NCI-H2171 (cell line): ENCODE measurements around the gene CPA4.
"Not testable (repeated sequence)": the region's sequence is repeated elsewhere in the genome, so short reads cannot be mapped to it uniquely, and the experiment has no call there.

Source experiments
- DNase-seq: peaks from one replicate; lab custom pipeline; 2025; lab: John Stamatoyannopoulos, UW

The CPA4 gene, protein sequence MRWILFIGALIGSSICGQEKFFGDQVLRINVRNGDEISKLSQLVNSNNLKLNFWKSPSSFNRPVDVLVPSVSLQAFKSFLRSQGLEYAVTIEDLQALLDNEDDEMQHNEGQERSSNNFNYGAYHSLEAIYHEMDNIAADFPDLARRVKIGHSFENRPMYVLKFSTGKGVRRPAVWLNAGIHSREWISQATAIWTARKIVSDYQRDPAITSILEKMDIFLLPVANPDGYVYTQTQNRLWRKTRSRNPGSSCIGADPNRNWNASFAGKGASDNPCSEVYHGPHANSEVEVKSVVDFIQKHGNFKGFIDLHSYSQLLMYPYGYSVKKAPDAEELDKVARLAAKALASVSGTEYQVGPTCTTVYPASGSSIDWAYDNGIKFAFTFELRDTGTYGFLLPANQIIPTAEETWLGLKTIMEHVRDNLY

DNA sequence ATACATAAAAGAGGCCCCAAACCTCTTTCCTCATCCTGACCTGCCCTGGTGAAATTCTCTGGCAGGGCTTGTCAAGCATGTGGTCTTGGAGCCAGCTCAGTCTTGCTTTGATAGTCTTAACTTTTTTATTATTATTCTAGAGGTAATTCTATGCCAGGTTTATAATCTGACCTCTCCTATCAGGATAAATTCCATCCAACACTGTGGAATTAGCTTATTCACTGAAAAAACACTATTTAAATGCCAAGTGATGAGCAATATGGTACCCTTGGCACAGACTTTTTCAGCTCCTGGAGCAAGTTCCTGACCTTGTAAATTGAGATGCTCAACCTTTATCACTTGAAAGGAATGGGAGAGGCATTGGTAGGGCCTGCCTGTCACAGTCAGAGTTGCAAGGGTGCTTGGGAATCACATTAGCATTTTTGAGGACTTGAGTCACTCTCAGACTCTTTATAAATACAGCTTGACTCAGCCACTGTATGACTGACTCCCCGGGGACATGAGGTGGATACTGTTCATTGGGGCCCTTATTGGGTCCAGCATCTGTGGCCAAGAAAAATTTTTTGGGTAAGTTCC is at the start of gene CPA4:
CPA4 (plus strand) TSS at position 480 of the 576 bp plus-strand sequence; CDS start at position 500, 20 bp downstream.
- DNase-seq, result no peak

DNA sequence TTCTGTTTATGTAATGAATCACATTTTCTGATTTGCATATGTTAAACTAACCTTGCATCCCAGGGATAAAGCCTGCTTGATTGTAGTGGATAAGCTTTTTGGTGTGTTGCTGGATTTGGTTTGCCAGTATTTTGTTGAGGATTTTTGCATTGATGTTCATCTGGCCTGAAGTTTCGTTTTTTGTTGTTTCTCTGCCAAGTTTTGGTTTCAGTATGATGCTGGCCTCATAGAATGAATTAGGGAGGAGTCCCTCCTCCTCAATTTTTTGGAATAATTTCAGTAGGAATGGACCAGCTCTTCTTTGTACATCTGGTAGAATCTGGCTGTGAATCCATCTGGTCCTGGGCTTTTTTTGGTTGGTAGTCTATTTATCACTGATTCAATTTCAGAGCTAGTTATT is 49.5 kb upstream of the CPA4 start:
- DNase-seq, result not testable (repeated sequence)

DNA sequence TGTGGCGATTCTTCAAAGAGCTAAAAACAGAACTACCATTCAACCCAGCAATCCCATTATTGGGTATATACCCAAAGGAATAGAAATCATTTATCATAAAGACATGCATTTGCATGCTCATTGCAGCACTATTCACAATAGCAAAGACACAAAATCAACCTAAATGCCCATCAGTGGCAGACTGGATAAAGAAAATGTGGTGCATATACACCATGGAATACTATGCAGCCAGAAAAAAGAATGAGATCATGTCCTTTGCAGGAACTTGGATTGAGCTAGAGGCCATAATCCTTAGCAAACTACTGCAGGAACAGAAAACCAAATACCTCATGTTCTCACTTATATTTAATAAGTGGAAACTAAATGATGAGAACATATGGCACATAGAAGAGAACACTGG is 46.5 kb upstream of the CPA4 start:
- not testable (repeated sequence) for DNase-seq

DNA sequence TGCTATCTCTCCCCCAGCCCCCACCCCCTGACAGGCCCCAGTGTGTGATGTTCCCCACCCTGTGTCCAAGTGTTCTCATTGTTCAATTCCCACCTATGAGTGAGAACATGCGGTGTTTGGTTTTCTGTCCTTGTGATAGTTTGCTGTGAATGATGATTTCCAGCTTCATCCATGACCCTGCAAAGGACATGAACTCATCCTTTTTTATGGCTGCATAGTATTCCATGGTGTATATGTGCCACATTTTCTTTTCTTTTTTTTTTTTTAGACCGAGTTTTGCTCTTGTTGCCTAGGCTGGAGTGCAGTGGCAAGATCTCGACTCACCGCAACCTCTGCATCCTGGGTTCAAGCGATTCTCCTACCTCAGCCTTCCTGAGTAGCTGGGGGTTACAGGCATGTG is 44.1 kb upstream of the CPA4 start:
- not testable (repeated sequence) for DNase-seq

DNA sequence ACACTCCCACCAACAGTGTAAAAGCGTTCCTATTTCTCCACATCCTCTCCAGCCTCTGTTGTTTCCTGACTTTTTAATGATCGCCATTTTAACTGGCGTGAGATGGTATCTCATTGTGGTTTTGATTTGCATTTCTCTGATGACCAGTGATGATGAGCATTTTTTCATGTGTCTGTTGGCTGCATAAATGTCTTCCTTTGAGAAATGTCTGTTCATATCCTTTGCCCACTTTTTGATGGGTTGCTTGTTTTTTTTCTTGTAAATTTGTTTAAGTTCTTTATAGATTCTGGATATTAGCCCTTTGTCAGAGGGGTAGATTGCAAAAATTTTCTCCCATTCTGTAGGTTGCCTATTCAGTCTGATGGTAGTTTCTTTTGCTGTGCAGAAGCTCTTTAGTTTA is 43.3 kb upstream of the CPA4 start:
- not testable (repeated sequence) for DNase-seq

DNA sequence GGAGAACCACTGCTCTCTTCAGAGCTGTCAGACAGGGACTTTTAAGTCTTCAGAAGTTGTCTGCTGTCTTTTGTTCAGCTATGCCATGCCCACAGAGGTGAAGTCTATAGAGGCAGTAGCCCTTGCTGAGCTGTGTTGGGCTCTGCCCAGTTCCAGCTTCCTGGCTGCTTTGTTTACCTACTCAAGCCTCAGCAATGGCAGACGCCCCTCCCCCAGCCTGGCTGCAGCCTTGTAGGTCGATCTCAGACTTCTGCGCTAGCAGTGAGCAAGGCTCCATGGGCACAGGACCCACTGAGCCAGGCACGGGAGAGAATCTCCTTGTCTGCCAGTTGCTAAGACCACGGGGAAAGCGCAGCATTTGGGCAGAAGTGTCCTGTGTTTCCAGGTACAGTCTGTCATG is 38.4 kb upstream of the CPA4 start:
- no peak for DNase-seq

DNA sequence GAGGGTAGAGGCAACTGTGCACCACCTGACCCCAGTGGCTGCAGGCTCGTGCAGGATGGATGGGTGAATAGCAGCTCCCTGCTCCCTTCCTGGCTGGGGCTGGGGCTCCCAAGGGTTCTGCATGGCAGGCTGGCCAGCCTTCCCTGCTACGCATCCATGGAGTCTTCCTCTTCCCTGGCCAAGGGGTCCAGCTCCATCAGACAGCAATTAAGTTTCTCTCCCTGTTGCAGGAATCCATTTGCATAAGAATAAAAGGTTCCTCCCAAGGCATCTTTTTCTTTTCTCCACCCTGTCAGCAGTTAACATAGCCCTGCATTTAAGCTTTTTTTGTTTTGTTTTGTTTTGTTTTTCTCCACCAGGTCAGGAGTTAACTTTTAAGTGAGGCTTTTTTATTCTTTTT is 36.3 kb upstream of the CPA4 start:
- no peak for DNase-seq

DNA sequence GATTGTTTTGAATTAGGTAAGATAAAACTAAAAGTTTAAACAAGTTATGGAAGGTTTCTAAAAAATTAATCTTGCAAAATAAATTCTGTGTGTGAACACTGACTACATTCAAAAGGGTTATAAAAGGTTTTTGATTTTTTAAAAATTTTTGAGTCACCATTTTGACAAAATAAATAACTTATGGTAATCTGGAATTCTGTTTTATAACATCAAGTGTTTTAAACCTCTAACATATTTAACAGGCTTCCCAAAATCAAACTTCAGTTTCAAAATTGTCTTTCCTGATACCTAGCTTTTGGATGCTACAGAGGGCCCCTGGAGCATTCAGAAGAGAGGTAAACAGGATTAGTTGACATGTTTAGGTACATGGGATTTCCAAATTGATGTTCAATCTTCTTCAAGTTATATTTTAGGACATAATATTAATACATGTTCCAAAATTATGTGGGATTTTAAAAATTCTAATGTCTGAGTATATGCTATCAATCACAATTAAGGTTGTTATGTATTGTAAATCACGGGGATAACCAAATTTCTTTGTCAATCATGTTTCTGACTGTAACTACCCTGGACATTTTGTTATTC is 34.4 kb upstream of the CPA4 start:
- no peak for DNase-seq

DNA sequence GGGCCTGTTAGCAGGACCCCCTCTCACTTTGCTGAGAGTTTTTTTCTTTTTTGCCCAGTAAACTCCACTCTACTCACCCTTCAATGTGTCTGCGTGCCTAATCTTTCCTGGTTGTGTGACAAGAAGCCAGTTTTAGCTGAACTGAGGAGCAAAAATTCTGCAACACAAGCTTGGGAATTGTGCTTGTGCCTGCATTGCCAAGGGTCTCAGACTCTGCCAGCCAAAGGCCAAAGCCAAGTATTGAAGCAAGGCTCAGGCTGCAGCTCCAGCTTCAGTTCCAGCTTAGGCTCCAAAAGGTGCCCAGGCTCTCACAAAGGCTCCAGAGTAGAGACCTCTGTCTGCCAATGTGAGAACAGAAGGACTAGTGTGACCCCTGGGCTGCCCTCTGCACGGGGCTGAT is 30.5 kb upstream of the CPA4 start:
- no peak for DNase-seq

DNA sequence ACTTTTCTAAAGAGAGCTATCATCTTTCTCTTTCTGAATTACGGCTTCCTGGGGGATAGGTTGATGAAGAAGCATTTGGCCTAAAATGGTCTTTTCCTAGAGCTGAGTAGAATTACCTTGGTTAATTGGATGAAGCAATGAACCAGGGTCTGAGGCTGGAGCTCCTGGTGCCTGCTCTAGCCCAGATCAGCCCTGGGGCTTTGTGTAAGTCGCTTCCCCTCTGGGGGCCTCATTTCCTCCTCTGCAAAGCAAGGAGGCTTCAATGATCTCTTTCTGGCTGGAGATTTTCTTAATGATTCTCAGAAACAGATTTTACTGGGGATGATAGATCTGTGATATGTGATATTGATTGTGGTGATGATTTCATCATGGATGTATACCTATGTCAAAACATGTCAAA is 29.8 kb upstream of the CPA4 start:
- DNase-seq, result no peak

DNA sequence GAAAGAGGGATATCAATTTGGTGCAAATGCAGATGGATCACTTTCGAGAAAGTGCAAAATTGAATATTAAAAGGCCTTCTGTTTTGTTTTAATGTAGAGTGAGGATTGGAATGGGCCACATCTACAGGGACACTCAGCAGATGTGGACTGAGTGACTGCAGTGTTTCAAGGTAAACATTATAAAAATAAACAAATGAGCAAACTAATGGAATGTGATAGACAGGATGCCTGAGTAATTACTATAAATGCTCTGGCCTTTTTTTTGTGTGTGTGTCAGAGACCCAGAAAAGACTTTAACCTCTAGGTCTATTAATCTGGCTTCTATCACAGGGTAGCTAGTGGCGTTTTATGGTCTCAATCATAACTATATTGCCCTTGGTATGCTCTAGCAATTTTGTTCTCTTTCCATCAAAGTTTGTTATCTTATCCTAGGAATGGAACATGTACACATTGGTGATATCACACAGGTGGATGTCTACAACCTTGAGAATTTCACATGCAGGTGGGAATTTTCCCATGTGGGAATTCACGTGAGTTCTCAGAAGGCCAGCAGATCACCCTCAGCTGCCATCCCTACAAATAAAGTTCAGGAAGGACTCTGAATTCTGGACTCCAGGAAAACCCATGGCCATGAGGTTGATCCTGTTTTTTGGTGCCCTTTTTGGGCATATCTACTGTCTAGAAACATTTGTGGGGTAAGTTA is 26.6 kb upstream of the CPA4 start, which contains the start of gene CPA2:
CPA2 (plus strand) TSS at position 606 of the 703 bp plus-strand sequence; CDS start at position 625, 19 bp downstream.
- no peak for DNase-seq

DNA sequence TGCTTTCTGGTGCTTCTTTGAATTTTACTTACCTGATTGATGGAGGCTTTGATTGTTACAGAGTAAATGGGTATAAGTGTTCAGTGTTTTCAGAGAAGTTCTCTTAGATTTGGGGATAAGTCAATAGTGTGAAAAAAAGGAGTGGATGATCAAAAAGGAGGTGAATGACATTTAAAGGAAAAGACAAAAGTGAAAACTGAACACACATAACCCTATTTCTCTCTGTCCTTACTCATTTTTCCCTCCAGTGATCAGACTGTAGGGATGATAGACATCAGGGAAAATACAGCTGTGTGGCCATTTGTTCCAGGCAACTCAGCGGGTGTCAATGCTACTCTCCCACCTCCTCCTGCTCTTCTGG is 26.0 kb upstream of the CPA4 start:
- DNase-seq, result no peak

DNA sequence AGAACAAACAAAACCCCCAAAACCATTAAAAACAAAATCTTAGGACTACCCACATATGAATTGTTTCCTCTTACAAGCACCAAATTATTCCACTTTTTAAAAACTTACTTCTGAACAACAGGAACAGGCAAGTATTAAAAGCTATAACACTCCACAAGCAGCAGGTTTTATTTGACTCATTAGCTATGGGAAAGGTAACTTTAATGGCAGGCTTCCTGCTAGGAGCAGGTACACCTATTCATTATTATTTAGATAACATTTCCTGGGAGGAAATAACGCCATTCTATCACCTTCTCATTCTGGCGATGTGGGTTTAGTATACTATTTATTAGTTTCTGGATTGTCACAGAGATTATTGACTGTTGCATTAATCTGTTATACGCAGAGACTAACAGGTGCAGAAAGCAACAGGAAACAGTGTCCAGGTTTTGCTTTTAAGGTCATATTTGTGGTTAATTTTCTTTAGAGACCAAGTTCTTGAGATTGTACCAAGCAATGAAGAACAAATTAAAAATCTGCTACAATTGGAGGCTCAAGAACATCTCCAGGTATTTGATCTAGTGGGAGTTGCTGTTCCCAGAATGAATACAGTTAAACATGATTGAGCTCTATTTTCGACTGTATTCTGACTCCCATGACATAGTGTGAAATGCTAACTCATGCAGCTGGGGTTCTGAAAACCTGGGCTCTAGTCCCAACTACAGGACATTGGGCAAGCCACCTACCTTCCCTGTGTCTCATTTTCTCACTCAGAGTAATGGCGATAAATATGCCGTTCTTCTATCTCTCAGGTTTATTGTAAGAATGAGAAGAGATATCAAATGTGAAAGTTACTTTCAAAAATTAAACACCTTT is 24.3 kb upstream of the CPA4 start:
- DNase-seq, result no peak

DNA sequence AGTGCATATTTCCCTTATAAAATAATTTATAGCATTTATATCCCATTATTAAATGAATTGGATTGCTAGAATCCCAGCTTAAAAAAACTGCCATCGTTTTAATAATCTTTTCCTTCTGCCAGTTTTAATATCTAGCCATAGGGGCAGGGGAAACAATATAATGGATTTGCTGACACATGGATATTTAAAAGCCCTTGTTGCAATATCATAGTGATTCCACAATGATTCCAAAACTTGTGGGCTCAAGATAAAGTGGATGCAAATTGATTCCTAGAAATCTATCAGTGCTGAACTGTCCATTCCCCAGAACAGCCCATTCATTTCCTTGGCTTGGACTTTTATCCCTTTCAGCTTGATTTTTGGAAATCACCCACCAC is 23.7 kb upstream of the CPA4 start:
- DNase-seq, result no peak

DNA sequence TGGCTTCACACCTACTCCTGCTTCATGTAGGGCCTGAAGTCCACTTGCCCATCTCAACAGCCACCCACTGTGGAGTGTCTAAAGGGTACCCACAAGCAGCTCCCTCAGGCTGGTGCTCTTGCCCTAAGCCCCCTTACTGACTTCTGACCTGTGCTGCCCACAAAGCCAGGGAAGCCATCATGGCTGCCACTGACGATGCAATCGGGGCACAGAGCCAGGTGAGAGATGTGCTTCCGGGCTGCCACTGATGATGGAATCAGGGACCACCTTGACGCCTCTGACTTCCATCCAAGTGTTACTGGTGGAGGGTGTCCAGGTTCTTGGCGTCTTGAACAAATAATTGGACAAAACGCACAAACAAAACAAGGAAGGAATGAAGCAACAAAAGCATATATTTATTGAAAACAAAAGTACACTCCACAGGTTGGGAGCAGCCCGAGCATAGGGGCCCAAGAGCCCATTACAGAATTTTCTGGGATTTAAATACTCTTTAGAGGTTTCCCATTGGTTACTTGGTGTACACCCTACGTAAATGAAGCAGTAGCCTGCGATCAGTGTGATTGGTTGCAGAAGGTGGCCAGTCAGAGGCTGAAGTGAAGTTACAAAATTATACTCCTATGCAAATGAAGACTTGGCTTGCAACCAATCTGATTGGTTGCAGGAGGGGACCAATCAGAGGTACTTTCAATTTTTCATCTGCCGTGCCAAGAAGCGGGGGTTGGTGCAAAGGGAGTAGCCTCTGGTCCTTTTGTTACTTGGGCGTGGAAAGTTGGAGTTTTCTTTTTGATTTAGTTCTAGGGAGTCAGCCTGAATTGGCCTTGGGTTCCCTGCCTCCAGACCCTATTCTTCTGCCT is 21.8 kb upstream of the CPA4 start:
- peak; percentile 6 for DNase-seq

DNA sequence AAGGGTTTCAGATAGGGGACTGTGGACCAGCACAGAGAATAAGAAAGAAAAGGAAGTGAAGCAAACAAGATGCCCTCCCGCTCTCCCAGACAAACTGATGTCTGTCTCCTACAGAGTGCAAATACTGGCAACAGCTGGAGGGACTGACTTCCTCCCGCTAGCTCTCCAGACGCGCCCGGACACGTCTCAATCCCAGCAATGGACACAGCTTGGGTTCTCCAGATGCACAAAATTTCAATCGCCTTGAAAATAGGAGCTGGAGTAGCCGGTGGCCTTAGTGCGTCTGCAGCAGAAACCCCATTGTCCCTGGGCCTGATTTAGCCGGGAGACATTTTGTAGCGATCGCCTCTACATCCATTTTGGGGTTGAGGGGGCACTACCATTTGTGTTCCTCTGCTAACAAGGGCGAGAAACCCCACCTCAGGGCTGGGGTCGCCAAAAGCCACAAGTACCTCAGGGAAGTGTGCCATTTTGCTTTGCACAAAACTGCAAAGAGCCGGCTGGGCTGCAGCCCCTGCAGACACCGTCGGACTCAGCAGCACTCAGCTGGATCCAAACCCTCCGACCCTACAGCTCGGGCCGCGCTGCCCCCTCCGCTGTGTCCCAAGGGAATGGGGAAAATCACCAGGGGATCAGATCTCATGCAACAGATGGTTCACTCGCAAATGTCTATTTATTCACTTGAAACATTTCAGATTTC is 20.4 kb upstream of the CPA4 start:
- DNase-seq, result peak; percentile 83

DNA sequence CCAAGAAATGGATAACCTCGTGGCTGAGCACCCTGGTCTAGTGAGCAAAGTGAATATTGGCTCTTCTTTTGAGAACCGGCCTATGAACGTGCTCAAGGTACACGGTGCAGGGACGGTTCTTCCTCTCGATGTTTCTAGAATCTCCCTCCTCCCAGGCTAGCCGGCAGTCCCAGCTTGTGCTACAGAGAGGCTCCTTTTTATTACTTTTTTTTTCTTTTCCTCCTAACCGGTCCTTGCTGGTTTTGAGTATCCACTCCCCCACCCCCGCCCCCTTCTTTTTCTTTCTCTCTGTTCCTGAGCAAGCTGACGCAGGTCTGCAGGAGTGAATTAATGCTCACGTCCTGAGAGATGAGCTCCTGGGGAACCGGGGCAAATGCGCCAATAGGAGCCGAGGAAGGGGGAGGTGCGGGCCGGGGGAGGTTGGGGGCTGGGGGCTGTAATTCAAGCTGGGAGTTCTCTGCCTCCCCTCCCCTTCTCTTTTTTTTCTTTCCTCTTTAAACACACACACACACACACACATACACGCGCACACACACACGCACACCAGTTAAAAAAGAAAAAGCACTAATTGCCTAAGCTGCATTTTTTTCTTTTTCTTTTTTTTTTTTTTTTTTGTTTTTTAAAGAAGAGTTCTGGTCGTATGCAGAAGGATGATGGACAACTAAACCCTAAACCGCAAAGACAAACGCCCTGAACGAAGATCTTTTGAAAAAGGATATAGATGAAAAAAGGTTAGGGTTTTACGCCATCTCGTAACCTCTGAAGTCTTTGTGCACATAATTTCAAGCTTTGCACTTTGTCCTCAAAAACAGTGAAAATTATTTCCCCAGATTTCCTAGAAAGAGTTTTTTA is 19.7 kb upstream of the CPA4 start:
- peak; percentile 97 for DNase-seq

DNA sequence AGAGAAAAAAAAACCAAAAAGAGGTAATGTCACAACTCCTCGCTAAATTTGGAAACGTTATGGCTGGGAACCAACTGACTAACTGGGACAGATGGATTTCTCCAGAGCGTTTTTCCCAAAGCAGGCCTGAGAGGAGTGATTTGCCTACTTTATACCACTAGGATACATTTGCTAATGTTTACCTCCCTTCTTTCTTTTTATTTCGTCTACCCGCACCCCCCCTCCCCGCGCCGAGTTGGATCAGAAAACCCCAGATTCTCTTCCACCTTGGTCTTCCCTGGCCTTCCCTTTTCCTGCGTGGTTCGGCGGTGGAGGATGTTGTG is 19.1 kb upstream of the CPA4 start:
- peak; percentile 66 for DNase-seq

DNA sequence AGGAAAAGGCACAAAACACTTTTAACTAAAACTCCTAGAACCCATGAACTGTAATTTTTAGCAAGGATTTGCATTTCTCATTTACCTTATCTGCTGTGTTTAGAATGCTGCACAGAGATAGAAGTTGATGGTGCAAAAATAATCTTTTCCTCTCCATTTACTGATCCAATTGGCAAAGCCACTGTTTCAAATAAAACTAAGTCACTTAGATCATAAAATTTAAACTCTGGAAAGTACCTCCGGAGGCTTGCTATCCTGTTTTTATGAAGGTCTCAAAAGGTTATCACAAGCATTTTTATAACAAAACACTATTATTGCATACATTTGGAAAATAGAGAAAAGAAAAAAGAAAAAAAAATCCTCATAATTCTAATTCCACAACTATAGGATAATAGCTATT is 18.7 kb upstream of the CPA4 start:
- no peak for DNase-seq
